GM20000 (cell line): Measurements from ENCODE around the gene WWOX.

ENCODE experiments used
- DNase-seq: peaks from one replicate; pipeline ENCODE4 v3.0.0; 2012; ENCODE audit warnings: low spot score
- CTCF ChIP-seq: IDR thresholded peaks from 2 replicates; pipeline ENCODE4 v1.5.1; 2012; ENCODE audit warnings: mild to moderate bottlenecking, control low read depth; ENCODE audit errors: extremely low read depth, missing control alignments

The WWOX gene

GRCh38 chr16:78957317-78958100 is 858.1 kb downstream of the WWOX start:
- no peak for DNase-seq

GRCh38 chr16:78961464-78961863 is 862.0 kb downstream of the WWOX start:
- no peak for DNase-seq
- TF ChIP-seq CTCF, result no peak

More at GRCh38 chr16:78957317-78958100, 858.1 kb downstream of the WWOX start:
- TF ChIP-seq CTCF, result no peak

- no peak for TF ChIP-seq CTCF
- peak; percentile 19 for DNase-seq
Observed at GRCh38 chr16:78962457-78962929, 863.0 kb downstream of the WWOX start.

GRCh38 chr16:78967948-78968347 is 868.5 kb downstream of the WWOX start:
- no peak for DNase-seq
- TF ChIP-seq CTCF, result no peak

GRCh38 chr16:78969721-78970120 is 870.3 kb downstream of the WWOX start:
- TF ChIP-seq CTCF, result no peak
- DNase-seq, result no peak

- no peak for DNase-seq
- no peak for TF ChIP-seq CTCF
Observed at GRCh38 chr16:78970650-78971049, 871.2 kb downstream of the WWOX start.

GRCh38 chr16:78972006-78972405 is 872.6 kb downstream of the WWOX start:
- no peak for DNase-seq
- TF ChIP-seq CTCF, result no peak
